GM18507 (cell line): ENCODE measurements around the gene ZNG1F.
"Not testable (repeated sequence)": the region's sequence is repeated elsewhere in the genome, so short reads cannot be mapped to it uniquely, and the experiment has no call there.

Experiments used
- DNase-seq: peaks from one replicate; pipeline ENCODE4 v3.0.0; 2011; ENCODE audit warnings: low read depth; ENCODE audit not compliant: insufficient read length; ENCODE audit errors: extremely low spot score
- FAIRE-seq: peaks from 2 replicates; lab custom pipeline; 2011; peaks lifted over from hg19 to GRCh38; lab: Jason Lieb, UNC

ZNG1F gene

GRCh38 chr9:41124250-41125108 is 64.6 kb downstream of the ZNG1F start:
- DNase-seq, FAIRE-seq: not testable (repeated sequence)

- not testable (repeated sequence) for DNase-seq, FAIRE-seq
Observed at GRCh38 chr9:41123812-41124211, 65.3 kb downstream of the ZNG1F start.

GRCh38 chr9:41123396-41123795 is 65.7 kb downstream of the ZNG1F start:
- DNase-seq, FAIRE-seq: not testable (repeated sequence)

DNA sequence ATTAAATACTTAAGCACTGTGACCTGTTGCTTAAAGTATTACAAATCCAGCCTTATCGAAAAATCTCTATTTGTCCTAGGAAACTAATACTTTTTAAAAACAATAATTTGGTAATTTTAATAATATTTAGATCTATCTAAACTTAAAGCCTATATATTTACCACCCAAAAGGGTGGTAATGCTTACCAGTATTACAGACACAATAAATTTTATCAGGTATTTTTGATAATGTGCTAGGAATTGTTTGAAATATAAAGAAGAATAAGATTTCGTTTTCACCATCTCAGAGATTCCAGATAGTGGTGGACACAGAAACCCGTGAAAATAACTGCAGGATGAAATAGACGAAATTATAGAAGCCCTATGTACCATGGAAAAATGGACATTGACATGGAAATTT is 68.4 kb downstream of the ZNG1F start:
- not testable (repeated sequence) for FAIRE-seq, DNase-seq

DNA sequence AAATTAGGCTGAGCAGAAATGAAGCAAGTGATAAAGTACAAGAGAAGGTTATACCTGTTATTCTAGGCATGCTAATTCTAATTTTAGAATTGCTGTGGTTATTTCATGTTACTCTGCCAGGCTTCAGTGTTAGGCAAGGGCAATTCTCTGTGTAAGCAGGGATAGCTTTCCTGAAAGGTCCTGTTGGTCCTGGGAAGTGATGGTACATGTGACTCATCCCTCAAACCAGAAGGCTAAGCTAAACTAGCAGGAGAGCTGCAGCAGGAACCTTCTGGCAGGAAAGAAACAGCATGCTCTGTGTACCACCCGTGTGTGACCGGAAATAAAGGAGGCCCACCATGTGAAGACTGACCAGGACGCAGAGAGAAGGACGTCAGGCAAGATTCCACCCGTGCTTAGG is 69.4 kb downstream of the ZNG1F start:
- not testable (repeated sequence) for FAIRE-seq, DNase-seq

- not testable (repeated sequence) for DNase-seq, FAIRE-seq
Observed at GRCh38 chr9:41119311-41119710, 69.8 kb downstream of the ZNG1F start.

DNA sequence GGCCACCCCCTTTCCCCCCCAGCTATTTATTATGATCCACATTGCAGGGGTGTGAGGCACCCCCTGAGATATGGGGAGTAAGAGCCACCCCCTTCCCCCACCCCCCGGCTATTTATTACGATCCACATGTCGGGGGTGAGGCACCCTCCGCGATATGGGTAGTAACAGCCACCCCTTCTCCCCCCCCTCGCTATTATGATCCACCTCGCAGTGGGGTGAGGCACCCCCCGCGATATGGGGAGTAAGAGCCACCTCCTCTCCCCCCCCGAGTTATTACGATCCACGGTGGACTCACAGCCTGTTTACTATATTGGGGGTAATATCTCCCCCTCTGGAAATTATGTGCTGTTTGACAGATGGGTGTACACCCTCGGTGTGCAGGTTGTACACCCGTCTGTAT is 75.8 kb downstream of the ZNG1F start:
- not testable (repeated sequence) for FAIRE-seq

DNA sequence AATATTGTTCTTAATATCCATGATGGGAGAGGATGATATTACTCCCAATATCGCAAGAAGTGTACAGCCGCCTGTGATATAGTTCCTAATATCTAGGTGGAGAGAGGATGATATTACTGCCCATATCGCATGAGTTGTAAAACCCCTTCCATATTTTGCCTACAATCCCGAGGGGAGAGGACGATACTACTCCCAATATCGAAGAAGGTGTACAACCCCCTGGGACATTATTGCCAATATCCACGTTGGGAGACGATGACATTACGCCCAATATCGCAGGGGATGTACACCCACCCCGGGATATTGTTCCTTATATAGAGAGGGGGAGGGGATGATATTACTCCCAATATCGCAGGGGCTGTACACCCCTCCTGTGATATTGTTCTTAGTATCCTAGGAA is 77.7 kb downstream of the ZNG1F start:
- not testable (repeated sequence) for FAIRE-seq, DNase-seq

More for the DNA sequence above, 75.8 kb downstream of the ZNG1F start:
- not testable (repeated sequence) for DNase-seq

DNA sequence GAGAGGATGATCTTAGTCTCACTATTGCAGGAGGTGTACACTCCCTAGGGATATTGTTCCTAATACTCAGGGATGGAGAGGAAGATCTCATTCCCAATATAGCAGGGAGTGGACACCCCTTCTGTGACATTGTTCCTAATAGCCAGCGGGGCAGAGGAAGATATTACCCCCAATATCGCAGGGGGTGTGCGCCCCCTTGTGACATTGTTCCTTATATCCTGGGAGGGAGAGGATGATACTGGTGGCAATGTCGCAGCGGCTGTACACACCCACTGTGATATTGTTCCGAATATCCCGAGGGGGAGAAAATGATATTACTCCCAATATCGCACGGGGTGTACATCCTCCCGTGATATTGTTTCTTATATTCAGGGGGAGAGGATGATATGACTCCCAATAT is 78.2 kb downstream of the ZNG1F start:
- DNase-seq, FAIRE-seq: not testable (repeated sequence)

DNA sequence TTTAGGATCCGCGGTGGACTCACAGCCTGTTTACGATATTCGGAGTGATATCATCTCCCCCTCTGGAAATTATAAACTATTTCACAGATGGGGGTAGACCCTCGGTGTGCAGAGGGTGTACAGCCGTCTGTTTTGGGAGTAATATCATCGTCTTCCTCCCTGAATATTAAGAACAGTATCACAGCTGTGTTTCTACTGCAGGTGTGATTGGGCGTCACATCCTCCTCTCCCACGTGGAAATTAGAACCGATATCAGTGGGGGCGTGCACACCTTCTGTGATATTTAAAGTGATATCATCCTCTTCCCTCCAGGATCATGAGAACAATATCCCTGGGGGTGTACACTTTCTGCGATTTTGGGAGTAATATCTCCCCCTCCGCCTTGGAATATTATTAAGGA is 79.9 kb downstream of the ZNG1F start:
- DNase-seq: not testable (repeated sequence)

DNA sequence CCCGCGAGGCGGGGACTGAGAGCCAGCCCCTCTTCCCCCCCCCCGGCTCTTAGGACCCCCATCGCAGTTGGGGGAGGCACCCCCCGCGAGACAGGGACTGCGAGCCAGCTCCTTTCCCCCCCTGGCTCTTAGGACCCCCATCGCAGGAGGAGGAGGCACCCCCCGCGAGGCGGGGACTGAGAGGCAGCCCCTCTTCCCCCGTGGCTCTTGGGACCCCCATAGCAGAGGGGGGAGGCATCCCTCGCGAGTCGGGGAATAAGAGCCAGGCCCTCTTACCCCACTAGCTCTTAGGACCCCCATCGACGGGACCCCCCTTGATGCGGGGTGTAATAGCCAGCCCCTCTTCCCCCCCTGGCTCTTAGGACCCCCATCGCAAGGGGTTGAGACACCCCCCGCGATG is 80.3 kb downstream of the ZNG1F start:
- DNase-seq, FAIRE-seq: not testable (repeated sequence)

More for the DNA sequence above, 79.9 kb downstream of the ZNG1F start:
- FAIRE-seq: not testable (repeated sequence)

DNA sequence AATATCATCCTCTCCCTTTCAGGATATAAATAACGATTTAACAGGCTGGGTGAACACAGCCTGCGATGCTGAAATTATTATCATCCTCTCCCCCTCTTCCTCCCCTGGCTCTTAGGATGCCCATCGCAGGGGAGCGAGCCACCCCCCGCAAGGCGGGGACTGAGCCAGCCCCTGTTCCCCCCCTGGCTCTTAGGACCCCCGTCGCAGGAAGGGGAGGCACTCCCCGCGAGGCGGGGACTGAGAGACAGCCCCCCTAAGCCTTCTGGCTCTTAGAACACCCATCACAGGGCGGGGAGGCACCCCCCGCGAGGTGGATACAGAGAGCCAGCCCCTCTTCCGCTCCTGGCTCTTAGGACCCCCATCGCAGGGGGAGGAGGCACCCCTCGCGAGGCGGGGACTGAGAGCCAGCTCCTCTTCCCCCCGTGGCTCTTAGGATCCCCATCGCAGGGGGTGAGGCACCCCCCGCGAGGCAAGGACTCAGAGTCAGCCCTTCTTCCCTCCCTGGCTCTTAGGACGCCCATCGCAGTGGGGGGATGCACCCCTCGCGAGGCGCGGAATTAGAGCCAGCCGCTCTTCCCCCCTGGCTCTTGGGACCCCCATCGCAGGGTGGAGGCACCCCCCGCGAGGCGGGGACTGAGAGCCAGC is 82.5 kb downstream of the ZNG1F start:
- DNase-seq, FAIRE-seq: not testable (repeated sequence)

DNA sequence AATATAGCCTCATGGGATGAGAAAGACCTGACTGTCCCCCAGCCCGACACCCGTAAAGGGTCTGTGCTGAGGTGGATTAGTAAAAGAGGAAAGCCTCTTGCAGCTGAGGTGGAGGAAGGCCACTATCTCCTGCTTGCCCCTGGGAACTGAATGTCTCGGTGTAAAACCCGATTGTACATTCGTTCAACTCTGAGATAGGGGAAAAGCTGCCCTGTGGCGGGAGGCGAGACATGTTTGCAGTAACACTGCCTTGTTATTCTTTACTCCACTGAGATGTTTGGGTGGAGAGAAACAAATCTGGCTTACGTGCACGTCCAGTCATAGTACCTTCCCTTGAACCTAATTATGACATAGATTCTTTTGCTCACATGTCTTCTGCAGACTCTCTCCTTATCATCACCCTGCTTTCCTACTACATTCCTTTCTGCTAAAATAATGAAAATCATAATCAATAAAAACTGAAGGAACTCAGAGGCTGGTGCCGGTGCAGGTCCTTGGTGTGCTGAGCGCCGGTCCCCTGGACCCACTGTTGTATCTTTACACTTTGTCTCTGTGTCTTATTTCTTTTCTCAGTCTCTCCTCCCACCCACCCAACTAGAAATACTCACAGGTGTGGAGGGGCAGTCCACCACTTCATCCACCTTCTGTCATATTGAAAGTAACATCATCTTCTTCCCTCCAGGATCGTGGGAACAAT is 83.4 kb downstream of the ZNG1F start:
- not testable (repeated sequence) for FAIRE-seq

GRCh38 chr9:41104542-41104941 is 84.6 kb downstream of the ZNG1F start:
- not testable (repeated sequence) for DNase-seq, FAIRE-seq

More for the DNA sequence above, 83.4 kb downstream of the ZNG1F start:
- not testable (repeated sequence) for DNase-seq

GRCh38 chr9:41100508-41100907 is 88.6 kb downstream of the ZNG1F start:
- FAIRE-seq, DNase-seq: not testable (repeated sequence)

GRCh38 chr9:41098759-41099158 is 90.4 kb downstream of the ZNG1F start:
- FAIRE-seq, DNase-seq: not testable (repeated sequence)

GRCh38 chr9:41095060-41095459 is 94.1 kb downstream of the ZNG1F start:
- FAIRE-seq, DNase-seq: not testable (repeated sequence)

DNA sequence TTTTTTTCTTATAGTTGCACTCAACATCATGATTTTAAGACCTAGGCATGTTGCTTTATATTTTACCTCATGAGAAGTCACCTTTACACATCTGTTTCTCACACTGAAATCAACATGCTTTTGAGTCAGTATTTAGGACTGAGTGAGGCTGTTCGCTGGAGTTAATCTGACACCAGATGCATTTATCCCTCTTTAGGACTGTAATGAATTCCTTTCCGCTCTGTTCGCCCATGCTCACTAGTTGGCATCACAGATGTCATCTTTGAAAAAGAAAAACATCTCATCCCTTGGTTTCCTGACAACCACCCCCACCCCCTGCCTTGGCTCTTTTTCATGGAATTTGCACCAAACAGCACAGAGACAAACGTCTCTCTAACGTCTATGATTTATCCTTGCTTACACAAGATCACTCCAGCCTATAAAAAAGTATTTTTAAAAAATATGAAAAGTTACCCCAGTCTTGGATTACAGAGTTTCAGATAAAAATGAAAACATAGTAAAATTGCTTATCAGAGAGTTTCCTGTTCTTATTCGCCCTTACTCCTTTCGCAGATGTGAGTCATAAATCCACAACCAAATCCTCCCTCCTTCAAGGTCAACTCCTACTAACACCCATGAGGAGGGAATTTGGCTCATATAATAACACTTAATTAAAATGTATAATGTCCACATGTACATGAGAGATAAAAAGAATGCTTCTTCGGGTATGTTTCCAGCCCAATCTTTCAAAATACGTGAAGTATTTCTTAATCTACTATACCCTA is 94.9 kb downstream of the ZNG1F start:
- FAIRE-seq, DNase-seq: not testable (repeated sequence)

DNA sequence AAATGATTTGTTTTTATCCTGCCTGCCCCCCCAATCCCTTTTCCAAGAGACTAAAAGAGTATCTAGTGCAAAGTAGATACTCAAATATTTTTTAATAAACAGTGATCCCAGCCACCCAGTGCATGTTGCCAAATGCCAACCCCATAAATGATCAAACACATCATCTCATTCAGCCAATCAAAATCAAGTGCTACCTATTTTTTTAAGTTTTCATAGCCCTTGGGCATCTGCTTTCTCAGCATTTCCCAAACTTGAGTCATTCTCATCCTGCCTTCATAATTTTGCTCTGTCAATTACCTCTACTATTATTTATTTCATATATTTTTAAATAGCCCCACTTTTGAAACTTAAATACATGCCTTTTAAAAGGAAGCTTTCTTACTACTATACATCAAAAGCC is 98.2 kb downstream of the ZNG1F start:
- DNase-seq: not testable (repeated sequence)

More for the DNA sequence above, 98.2 kb downstream of the ZNG1F start:
- not testable (repeated sequence) for FAIRE-seq
